RWPE1 (cell line): Measurements from ENCODE around the gene DHX38.

Experiments
- CTCF ChIA-PET: fragments of 350-600 bp; sonication (Branson Sonifier 250); formaldehyde crosslinking; extraction: SDS; loops from one replicate; lab custom pipeline; 2021; lab: Yijun Ruan, JAX
- POLR2A ChIA-PET: fragments of 400-600 bp; formaldehyde crosslinking; extraction: SDS; loops from one replicate; lab custom pipeline; 2020; ENCODE audit warnings: antibody characterized with exemption; ENCODE audit not compliant: low non-redundant PET; lab: Yijun Ruan, JAX
- DNase-seq: peaks from one replicate; pipeline ENCODE4 v3.0.0; 2012; ENCODE audit warnings: low spot score
- H3K27ac ChIP-seq: fragments of 450-650 bp; 2 replicates; pipeline ENCODE4 v1.5.1; 2017
- TF ChIP-seq, protein P1 (sequence below): fragments of 450-650 bp; conservative IDR thresholded peaks from 2 replicates; pipeline ENCODE4 v1.5.1; 2017; ENCODE audit warnings: low read depth, mild to moderate bottlenecking

Gene DHX38

DNA sequence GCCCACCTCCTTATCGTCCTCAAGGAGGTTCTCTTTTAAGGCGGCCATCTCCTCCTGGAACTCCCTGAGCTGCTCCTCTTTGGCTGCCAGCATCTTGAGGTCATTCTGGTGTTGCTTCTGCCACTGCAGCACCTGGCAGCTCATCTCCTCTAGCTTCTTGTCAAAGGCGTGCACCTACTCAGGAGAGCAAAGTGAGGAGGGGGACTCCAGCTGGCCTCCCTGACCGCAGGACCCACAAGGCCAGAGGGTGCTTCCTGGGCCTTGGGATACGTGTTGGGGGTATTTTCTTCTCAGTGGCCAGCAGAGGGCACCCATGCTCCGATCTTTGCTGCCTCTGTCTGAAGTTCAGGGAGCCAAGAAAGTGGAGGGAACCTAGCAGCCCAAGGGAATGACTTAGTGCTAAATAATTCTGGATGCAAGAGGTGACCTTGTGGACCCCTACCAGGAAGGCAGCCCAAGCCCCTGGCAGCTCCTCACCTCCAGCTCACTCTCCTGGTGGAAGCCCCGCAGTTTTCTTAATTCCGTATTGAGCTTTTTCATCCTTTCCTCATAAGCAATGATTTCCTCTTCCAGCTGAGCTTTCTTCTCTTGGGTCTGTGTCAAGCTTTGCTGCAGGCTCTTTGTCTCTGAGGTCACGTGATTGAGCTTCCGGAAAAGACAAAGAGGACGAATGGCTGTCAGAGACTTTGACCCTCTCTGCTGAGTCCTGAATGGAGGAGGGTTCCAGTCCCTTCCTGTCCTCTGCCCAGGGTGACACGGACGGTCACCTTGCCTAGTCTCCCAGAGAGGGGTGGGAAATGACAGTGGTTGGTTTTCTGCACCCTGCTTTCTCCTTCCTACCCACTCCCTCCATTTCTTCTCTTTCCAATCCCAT, 31.4 kb downstream of the DHX38 start:
- H3K27ac ChIP-seq = no peak overlapping the region
- ChIA-PET CTCF (interaction anchor here (0.6 to 1.8 kb wide), 14 partner anchors 14 to 1753 kb away, joined by 3 to 16 read pairs (median 4); partner anchors contain the start of genes DHX38 and TXNL4B), POLR2A (no interaction called here)
- TF ChIP-seq, protein P1, sequence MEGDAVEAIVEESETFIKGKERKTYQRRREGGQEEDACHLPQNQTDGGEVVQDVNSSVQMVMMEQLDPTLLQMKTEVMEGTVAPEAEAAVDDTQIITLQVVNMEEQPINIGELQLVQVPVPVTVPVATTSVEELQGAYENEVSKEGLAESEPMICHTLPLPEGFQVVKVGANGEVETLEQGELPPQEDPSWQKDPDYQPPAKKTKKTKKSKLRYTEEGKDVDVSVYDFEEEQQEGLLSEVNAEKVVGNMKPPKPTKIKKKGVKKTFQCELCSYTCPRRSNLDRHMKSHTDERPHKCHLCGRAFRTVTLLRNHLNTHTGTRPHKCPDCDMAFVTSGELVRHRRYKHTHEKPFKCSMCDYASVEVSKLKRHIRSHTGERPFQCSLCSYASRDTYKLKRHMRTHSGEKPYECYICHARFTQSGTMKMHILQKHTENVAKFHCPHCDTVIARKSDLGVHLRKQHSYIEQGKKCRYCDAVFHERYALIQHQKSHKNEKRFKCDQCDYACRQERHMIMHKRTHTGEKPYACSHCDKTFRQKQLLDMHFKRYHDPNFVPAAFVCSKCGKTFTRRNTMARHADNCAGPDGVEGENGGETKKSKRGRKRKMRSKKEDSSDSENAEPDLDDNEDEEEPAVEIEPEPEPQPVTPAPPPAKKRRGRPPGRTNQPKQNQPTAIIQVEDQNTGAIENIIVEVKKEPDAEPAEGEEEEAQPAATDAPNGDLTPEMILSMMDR = peak; percentile 74
- DNase-seq = peak; percentile 66

DNA sequence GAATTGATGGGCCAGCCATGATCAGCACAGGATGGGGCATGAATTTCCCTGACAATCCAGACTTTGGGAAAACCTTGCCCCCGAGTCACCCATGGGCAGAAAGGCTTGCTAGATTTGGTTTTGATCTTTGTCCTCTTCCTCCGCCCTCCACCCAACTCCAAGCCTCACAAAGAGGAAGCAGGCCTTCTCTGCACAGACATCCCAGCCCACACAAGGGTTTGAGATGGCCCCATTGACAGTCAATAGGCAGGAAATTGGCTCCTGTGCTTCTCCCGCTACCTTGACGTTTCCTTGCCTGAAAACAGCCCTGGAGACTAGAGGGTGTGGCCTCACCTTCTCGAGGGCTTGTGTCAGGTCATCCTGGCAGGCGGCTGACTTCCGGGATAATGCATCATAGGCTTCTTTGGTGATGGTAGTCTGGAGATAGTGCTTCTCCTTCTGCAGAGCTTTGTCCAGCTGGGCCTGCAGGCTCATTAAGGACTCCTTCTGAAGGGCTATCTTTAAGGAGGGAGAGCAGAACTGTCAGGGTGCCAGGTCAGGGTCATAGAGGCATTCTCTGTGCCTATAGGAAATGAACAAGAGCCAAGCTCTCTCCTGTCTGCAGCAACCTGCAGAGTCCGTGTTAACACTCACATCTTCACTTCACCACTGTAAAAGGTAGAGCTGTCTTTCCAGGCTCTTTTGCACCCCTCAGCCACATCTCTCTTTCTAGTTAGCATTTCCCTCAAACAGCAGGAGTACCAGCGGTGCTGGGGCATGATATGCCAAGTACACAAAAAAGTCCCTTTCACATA, 32.2 kb downstream of the DHX38 start:
- no peak overlapping the region for H3K27ac ChIP-seq
- ChIA-PET POLR2A (no interaction called here), CTCF (interaction anchor here (0.6 to 1.8 kb wide), 7 partner anchors 15 to 1377 kb away, joined by 3 to 16 read pairs (median 4); partner anchors contain the start of genes DHX38 and TXNL4B)

DNA sequence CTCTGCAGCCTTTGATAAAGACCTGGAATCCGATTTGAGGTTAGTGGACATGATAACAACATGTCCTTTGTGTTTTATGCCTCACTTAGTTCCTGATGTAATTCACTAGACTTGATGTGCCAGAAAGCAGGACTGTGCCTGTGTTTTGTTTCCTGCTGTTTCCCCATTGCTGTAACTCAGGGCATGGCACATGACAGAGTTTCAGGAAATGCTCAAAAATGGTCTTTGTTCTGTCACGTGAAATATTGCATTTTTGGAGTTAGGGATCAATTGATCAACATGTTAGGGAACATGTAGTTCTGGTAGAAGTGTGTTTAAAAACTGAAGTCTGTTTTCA, 32.8 kb downstream of the DHX38 start:
- CTCF ChIA-PET = no interaction called here
- DNase-seq = no peak
- H3K27ac ChIP-seq = no peak overlapping the region
- TF ChIP-seq, protein P1 = no peak
- POLR2A ChIA-PET = no interaction called here

More for the DNA sequence above, 32.2 kb downstream of the DHX38 start:
- DNase-seq = no peak
- TF ChIP-seq, protein P1 = no peak

DNA sequence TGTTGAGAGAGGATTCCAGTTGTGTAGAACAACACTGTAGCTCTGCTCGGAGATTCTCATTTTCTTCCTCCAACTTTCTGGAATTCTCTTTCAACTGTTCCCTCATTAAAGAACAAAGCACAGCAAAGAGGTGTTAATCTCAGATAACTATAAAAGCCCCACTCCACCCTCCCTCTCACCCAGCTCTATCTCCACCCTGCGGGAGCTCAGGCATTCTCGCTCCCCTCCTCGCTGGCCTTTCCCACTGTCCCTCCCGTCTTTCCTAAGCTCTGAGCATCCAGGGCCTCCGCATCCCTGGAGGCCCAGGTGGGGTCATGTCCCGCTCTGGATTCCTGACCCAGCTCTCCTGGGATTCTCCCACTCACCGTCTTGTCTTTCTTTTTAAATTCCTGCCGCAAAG, 35.1 kb downstream of the DHX38 start:
- no peak overlapping the region for H3K27ac ChIP-seq
- no peak for DNase-seq
- CTCF ChIA-PET = interaction anchor here (1.1 kb wide), 1 partner anchor 338 kb away, joined by 5 read pairs; no protein-coding TSS in a partner anchor
- POLR2A ChIA-PET = no interaction called here
- TF ChIP-seq, protein P1 = no peak

DNA sequence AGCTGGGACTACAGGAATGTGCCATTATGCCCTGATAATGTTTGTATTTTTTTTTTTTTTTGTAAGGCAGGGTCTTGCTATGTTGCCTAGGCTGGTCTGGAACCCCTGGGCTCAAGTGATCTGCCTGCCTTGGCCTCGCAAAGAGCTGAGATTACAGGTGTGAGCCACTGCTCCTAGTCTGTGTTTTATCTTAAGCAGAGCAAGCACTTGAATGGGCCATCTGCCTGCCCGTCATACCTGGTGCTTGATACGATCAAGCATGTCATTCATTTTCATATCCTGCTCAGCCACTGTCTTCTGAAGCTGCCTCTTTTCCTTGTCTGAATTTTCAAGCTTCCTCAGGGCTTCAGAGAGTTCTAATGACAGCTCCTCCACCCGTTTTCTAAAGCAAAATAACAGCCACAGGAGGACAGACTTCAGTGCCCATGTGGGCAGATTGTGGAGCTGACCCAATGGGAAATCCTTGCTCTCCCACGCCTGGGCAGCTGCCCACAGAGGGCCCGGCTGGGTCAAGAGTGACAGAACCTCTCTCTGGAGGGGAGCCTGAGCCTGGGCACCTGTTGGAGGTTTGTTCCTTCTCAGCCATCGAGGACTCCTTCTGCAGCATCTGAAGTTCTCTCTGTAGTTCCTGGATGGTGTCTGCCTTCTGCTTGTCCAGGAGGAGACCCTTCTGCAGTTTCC, 36.5 kb downstream of the DHX38 start:
- CTCF ChIA-PET = interaction anchor here (1.4 kb wide), 1 partner anchor 337 kb away, joined by 4 read pairs; no protein-coding TSS in a partner anchor
- H3K27ac ChIP-seq = no peak overlapping the region
- POLR2A ChIA-PET = no interaction called here
- no peak for DNase-seq
- TF ChIP-seq, protein P1 = no peak

DNA sequence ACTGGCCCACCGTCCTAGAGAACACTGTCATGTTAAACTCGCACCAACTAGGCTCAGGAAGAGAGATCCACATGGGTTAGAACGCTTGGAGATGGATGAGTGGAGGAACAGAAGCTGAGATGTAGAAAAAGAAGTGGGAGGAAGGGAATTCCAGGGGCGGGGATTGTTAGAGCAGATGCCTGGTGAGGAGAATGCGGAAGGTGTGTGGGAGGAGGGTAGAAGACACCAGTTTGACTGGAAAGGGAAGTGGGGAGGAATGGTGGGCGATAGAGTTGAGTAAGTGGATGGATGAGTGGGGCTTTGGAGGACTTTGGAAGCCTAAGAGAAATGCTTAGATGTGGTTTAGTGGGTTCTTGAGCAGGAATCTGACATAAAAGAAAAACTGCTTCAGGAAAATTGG, 37.4 kb downstream of the DHX38 start:
- TF ChIP-seq, protein P1 = no peak
- H3K27ac ChIP-seq = no peak overlapping the region
- POLR2A ChIA-PET = no interaction called here
- CTCF ChIA-PET = interaction anchor here (1.4 kb wide), 1 partner anchor 336 kb away, joined by 4 read pairs; no protein-coding TSS in a partner anchor
- DNase-seq = no peak
